Ishikawa (cell line): ENCODE measurements around the gene CDK5R2.

Source experiments
- CEBPB ChIP-seq: IDR thresholded peaks from 2 replicates; pipeline ENCODE4 v1.6.1; 2012
- CREB1 ChIP-seq: IDR thresholded peaks from 2 replicates; pipeline ENCODE4 v1.6.1; 2012; ENCODE audit warnings: low read depth
- EGR1 ChIP-seq: IDR thresholded peaks from 2 replicates; pipeline ENCODE4 v1.6.1; 2012
- EP300 ChIP-seq: IDR thresholded peaks from 2 replicates; pipeline ENCODE4 v1.6.1; 2012; ENCODE audit warnings: borderline replicate concordance
- FOXM1 ChIP-seq: IDR thresholded peaks from 2 replicates; pipeline ENCODE4 v1.6.1; 2012; ENCODE audit warnings: low read depth, borderline replicate concordance
- NFIC ChIP-seq: IDR thresholded peaks from 2 replicates; pipeline ENCODE4 v1.6.1; 2012
- RAD21 ChIP-seq: IDR thresholded peaks from 2 replicates; pipeline ENCODE4 v1.6.1; 2012; ENCODE audit warnings: low read depth
- TAF1 ChIP-seq: IDR thresholded peaks from 2 replicates; pipeline ENCODE4 v1.6.1; 2012; ENCODE audit warnings: low read depth, mild to moderate bottlenecking
- TCF12 ChIP-seq: IDR thresholded peaks from 2 replicates; pipeline ENCODE4 v1.6.1; 2012; ENCODE audit warnings: low read depth
- TEAD4 ChIP-seq: IDR thresholded peaks from 2 replicates; pipeline ENCODE4 v1.6.1; 2012
- YY1 ChIP-seq: IDR thresholded peaks from 2 replicates; pipeline ENCODE4 v1.6.1; 2012; ENCODE audit warnings: low read depth
- ZBTB7A ChIP-seq: IDR thresholded peaks from 2 replicates; pipeline ENCODE4 v1.6.1; 2012; ENCODE audit warnings: low read depth
- TF ChIP-seq, protein P1 (sequence below): IDR thresholded peaks from 2 replicates; pipeline ENCODE4 v1.6.1; 2012
- TF ChIP-seq, protein P2 (sequence below): IDR thresholded peaks from 2 replicates; pipeline ENCODE4 v1.6.1; 2012; ENCODE audit warnings: low read depth, mild to moderate bottlenecking
- TF ChIP-seq, protein P3 (sequence below): IDR thresholded peaks from 2 replicates; pipeline ENCODE4 v1.6.1; 2012

Gene CDK5R2

DNA sequence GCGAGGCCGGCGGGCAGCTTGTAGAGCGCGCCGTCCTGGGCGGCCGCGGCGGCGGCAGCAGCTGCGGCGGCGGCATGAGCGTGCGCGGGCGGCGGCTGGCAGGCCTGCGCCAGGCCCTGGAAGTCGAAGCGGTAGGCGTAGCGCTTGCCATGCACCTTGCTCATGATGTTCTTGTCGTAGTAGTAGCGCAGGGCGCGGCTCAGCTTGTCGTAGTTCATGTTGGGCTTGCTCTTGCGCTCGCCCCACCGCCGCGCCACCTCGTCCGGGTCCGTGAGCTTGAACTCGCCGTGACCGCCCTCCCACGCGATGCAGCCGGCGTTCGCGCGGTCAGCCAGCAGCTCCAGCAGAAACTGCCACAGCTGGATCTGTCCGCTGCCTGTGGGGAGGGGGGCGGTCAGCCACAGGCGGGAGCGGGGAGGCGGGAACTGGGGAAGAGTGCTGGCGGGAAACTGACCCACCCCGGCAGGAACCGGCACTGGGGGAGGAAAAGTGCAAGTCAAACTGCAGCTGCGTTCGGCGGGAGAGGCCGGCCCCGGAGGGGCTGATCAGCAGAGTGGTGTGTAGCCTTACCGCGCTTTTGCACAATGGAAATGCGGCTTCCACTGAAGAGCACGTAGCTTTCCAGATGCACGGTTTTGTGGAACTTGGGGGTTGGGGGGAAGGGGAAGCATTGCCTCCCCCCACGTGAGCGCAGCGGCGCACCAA is 22.6 kb downstream of the CDK5R2 start:
- TF ChIP-seq, protein P1, sequence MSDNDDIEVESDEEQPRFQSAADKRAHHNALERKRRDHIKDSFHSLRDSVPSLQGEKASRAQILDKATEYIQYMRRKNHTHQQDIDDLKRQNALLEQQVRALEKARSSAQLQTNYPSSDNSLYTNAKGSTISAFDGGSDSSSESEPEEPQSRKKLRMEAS, result peak; percentile 51; the same call in 1 of the 2 replicates
- no peak for TF ChIP-seq TEAD4

DNA sequence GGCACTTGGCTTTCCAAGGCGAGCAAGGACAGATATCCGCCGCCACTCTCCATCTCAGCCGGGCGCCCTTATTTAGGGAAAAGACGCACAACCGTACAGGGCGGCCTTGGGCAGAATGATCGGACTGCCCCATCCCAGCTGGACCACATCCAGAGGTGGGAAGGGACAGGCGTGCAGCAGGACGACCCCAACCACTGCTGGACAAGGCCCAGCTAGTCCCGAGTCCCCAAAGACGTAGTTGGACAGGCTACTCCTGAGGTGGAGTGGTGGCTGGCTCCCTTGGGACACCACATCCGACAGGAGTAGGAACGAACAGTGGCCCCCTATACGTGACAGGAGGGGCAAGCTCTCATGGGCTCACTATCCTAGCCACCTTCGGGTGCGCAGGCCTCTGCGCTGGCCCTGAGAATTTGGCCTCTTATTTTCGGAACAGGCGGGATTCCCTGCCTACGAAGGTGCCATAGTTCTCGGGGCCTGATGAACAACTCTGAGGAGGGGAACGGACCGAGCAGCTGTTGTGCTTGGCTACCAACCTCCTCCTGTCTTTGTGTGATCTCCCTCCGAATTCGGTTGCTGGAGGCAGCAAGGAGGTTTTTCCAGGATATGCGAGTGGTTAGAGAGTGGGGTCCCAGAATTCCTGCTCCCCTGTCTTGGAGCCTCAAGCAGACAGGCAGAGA is 23.3 kb downstream of the CDK5R2 start:
- no peak for TF ChIP-seq TEAD4
- TF ChIP-seq, protein P2, sequence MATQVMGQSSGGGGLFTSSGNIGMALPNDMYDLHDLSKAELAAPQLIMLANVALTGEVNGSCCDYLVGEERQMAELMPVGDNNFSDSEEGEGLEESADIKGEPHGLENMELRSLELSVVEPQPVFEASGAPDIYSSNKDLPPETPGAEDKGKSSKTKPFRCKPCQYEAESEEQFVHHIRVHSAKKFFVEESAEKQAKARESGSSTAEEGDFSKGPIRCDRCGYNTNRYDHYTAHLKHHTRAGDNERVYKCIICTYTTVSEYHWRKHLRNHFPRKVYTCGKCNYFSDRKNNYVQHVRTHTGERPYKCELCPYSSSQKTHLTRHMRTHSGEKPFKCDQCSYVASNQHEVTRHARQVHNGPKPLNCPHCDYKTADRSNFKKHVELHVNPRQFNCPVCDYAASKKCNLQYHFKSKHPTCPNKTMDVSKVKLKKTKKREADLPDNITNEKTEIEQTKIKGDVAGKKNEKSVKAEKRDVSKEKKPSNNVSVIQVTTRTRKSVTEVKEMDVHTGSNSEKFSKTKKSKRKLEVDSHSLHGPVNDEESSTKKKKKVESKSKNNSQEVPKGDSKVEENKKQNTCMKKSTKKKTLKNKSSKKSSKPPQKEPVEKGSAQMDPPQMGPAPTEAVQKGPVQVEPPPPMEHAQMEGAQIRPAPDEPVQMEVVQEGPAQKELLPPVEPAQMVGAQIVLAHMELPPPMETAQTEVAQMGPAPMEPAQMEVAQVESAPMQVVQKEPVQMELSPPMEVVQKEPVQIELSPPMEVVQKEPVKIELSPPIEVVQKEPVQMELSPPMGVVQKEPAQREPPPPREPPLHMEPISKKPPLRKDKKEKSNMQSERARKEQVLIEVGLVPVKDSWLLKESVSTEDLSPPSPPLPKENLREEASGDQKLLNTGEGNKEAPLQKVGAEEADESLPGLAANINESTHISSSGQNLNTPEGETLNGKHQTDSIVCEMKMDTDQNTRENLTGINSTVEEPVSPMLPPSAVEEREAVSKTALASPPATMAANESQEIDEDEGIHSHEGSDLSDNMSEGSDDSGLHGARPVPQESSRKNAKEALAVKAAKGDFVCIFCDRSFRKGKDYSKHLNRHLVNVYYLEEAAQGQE, result no peak
- no peak for TF ChIP-seq ZBTB7A
- no peak for TF ChIP-seq CREB1
- TF ChIP-seq EP300, result no peak
- TF ChIP-seq NFIC, result no peak
- TF ChIP-seq, protein P3, sequence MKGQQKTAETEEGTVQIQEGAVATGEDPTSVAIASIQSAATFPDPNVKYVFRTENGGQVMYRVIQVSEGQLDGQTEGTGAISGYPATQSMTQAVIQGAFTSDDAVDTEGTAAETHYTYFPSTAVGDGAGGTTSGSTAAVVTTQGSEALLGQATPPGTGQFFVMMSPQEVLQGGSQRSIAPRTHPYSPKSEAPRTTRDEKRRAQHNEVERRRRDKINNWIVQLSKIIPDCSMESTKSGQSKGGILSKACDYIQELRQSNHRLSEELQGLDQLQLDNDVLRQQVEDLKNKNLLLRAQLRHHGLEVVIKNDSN, result no peak
- TF ChIP-seq EGR1, result no peak
- no peak for TF ChIP-seq CEBPB
- no peak for TF ChIP-seq TCF12
- no peak for TF ChIP-seq FOXM1

DNA sequence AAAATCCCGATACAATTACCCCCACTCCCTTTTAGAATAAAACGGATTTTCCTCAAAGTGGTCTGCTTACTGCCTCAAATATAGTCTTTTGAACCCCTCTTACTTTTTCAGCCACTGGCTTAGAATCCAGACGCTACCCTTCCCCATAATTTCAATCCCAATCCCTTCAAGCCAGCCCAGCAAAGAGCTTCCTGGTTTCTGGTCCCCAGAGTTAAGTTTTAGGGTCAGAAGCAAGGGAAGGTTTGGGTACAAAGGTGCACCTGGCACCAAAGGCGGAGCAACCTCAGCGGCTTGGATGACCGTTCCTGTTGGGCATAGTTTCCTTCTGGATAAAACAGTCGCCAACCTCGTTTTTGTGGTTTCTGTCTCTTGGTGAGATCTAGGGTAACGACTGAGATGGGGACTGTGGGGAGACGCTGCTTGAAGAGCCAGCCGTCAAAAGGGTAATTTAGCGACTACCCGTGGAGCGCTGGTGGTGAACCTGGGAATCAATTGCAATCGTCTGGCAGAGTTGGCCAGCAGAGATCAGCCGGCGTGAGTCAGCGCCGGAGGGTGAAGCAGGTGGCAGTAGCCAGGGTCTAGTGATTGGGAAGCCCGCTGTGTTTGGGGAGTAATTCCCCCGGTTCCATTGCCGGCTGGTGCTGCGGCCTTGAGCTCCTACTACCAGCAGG is 23.9 kb downstream of the CDK5R2 start:
- TF ChIP-seq EP300, result no peak
- TF ChIP-seq TAF1, result no peak
- no peak for TF ChIP-seq NFIC
- no peak for TF ChIP-seq TEAD4
- TF ChIP-seq ZBTB7A, result no peak
- no peak for TF ChIP-seq CEBPB
- no peak for TF ChIP-seq YY1
- TF ChIP-seq RAD21, result no peak
- no peak for TF ChIP-seq TCF12
- TF ChIP-seq, protein P2, result no peak
- TF ChIP-seq, protein P3, result no peak
- TF ChIP-seq CREB1, result no peak
- TF ChIP-seq, protein P1, result no peak
- TF ChIP-seq EGR1, result no peak
- TF ChIP-seq FOXM1, result no peak

DNA sequence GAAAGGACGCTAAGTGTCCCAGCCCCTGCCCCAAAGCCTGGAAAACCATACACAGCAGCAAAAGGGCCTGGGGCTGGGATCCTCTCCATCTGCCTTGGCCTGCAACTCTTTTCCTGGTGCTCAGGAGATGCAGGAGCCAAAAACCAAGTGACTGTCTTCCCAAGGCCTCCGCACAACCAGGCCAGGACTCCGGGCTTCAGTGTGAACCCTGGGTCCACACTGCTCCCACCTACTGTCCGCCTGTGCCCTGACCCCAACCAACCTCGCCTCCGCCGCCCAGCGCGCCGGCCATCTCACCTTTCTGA is 24.4 kb downstream of the CDK5R2 start:
- TF ChIP-seq CEBPB (no peak), TCF12 (no peak), TAF1 (no peak), FOXM1 (no peak)
- TF ChIP-seq, protein P2, result no peak
